Thyroid gland (tissue), 4 donors: ENCODE results near the gene CTCF. TPM values are rescaled to one million over a fixed set of nuclear protein-coding genes. Genes with fewer than 3 reads are reported as not detected.

ENCODE experiments used
- DNase-seq, 2 donors: peaks; one replicate each; pipeline ENCODE4 v3.0.0-alpha.2; 2019
- H3K27ac ChIP-seq, 3 donors: fragments of 200-600 bp; sonication (generic); 1 replicate in 2 of 3; 2 replicates in 1 of 3; pipeline ENCODE4 v1.5.1; 2016 to 2019; ENCODE audit warnings: mild to moderate bottlenecking in 1 of 3, moderate library complexity in 1 of 3
- H3K27me3 ChIP-seq: fragments of 200-600 bp; sonication (generic); one replicate; pipeline ENCODE4 v1.5.1; 2019
- H3K36me3 ChIP-seq, 2 donors: fragments of 200-600 bp; sonication (generic); one replicate each; pipeline ENCODE4 v1.5.1; 2016 to 2019
- H3K4me1 ChIP-seq, 2 donors: fragments of 200-600 bp; sonication (generic); one replicate each; pipeline ENCODE4 v1.5.1; 2017 to 2019
- H3K4me3 ChIP-seq, 3 donors: fragments of 200-600 bp; sonication (generic); replicated peaks in 1 of 3; 1 replicate in 2 of 3; 2 replicates in 1 of 3; pipeline ENCODE4 v1.5.1; 2016; ENCODE audit warnings: mild to moderate bottlenecking in 1 of 3
- H3K9me3 ChIP-seq: fragments of 200-600 bp; sonication (generic); one replicate; pipeline ENCODE4 v1.5.1; 2017
- POLR2A ChIP-seq, 2 donors: fragments of 450-650 bp; IDR thresholded peaks; one replicate each; pipeline ENCODE4 v1.6.1; 2017; ENCODE audit warnings: antibody characterized with exemption in 2 of 2, mild to moderate bottlenecking in 2 of 2, moderate library complexity in 1 of 2
- WGBS, 2 donors: methylation state at CpG; one replicate each; pipeline ENCODE4 v1.1.5; 2017; 5-methylcytosine and 5-hydroxymethylcytosine counted together
- intact Hi-C: fragments of 100-400 bp; cut with DNase I; formaldehyde crosslinking; loops from one replicate; pipeline ENCODE4 v1.15.1; 2023
- total RNA-seq, 4 donors: library from RNA; depleted of rRNA; stranded (reverse); fragments of >200 nt; gene quantifications; one replicate each; pipeline ENCODE4 v1.2.3, GENCODE V29; 2016
- TF ChIP-seq, protein P1 (sequence below), 6 experiments: fragments of 200-600 bp in 3 of 6; fragments of 450-650 bp in 3 of 6; sonication (generic) in 3 of 6; IDR thresholded peaks; one replicate each; pipeline ENCODE4 v1.5.1; 2016 to 2019; ENCODE audit warnings: antibody characterized with exemption in 6 of 6, mild to moderate bottlenecking in 2 of 6, inconsistent platforms in 1 of 6, moderate library complexity in 1 of 6

CTCF gene
- total RNA-seq, 4 donors from 2014 or later = 37.2 to 52.1 (median 47.2) TPM

DNA sequence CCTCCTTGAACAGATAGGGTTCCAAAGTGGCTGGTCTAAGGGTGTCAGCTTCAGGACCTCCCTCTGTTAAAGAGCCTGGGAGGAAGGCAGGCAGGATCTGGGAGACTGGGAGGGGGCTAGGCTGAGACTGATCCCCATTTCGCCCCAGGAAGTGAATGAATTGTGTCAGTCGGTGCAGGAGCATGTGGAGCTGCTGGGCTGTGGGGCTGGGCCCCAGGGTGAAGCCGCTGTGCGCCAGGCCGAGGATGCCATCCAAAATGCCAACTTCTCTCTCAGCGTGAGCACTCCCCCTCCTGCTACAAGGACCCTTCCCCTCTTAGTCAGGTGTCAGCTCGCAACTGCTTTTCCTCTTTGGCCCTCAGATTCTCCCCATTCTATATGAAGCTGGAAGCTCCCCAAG is 88.7 kb downstream of the CTCF start:
- intact Hi-C loops = no loop called here
- H3K4me3 ChIP-seq = no peak overlapping the region
- no peak for TF ChIP-seq POLR2A (IDR thresholded peaks at IDR 0.05)
- TF ChIP-seq, protein P1, sequence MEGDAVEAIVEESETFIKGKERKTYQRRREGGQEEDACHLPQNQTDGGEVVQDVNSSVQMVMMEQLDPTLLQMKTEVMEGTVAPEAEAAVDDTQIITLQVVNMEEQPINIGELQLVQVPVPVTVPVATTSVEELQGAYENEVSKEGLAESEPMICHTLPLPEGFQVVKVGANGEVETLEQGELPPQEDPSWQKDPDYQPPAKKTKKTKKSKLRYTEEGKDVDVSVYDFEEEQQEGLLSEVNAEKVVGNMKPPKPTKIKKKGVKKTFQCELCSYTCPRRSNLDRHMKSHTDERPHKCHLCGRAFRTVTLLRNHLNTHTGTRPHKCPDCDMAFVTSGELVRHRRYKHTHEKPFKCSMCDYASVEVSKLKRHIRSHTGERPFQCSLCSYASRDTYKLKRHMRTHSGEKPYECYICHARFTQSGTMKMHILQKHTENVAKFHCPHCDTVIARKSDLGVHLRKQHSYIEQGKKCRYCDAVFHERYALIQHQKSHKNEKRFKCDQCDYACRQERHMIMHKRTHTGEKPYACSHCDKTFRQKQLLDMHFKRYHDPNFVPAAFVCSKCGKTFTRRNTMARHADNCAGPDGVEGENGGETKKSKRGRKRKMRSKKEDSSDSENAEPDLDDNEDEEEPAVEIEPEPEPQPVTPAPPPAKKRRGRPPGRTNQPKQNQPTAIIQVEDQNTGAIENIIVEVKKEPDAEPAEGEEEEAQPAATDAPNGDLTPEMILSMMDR (IDR thresholded peaks at IDR 0.05) = no peak
- peaks cover 7 to 22% of the 10 kb centered on the region in 2 donors for H3K4me1 ChIP-seq
- H3K27ac ChIP-seq = no peak overlapping the region
- H3K36me3 ChIP-seq = no peaks in the 10 kb centered on the region
- no peaks in the 10 kb centered on the region for H3K9me3 ChIP-seq
- H3K27me3 ChIP-seq = peaks cover 27% of the 10 kb centered on the region
- no peak for DNase-seq
- WGBS, 2 donors = 89 to 94% methylated on average over 7 of the region's 7 CpGs

DNA sequence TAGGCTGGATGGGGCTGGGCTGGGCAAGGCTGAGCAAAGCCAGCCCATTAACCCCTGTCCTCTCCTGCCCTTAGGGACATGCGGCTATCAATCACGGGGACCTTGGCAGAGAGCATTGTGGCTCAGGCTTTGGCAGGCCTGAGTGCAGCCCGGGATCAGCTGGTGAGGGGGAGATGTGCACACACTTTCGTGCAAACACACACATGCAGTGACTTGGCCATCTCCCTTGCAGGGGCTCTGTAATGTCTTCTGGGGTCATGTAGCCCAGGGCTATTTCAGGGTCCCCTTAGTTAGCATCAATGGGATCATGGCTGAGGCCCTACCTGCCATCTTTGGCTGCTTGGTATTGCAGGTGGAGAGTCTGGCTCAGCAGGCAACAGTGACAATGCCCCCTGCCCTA is 89.5 kb downstream of the CTCF start:
- 68 to 91% methylated on average over 2 to 4 of the region's 4 CpGs for WGBS, 2 donors
- H3K4me1 ChIP-seq = peaks cover 7 to 22% of the 10 kb centered on the region in 2 donors
- DNase-seq = no peak
- intact Hi-C loops = no loop called here
- H3K9me3 ChIP-seq = no peaks in the 10 kb centered on the region
- peaks cover 27% of the 10 kb centered on the region for H3K27me3 ChIP-seq
- H3K27ac ChIP-seq = no peak overlapping the region
- TF ChIP-seq POLR2A (IDR thresholded peaks at IDR 0.05) = no peak
- TF ChIP-seq, protein P1 (IDR thresholded peaks at IDR 0.05) = no peak
- H3K36me3 ChIP-seq = no peaks in the 10 kb centered on the region
- no peak overlapping the region for H3K4me3 ChIP-seq

DNA sequence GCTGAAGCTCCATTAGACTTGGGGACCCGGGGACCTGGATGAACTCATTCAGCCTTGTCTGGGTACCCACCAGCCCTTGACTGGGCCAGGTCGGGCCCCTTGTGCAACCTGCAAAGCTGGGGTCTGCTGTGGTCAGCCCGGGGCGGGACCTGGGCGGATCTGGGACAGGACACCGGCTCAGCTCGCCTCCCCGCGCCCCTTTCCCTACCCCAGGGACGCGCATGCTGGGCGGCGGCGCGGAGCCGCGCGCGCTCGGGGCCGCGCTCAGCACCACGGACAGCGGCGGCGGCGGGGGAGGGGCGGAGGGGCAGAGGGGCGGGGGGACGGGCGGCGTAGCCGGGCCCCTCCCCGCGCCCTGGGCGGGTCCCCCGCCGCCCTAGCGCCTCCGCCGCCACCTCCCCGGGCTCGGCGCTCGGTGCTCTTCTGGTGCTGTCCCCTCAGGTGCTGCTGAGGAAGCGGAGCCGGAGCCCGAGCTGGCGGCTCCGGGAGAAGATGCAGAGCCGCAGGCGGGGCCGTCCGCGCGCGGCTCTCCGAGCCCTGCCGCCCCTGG is 90.3 kb downstream of the CTCF start:
- peaks cover 27% of the 10 kb centered on the region for H3K27me3 ChIP-seq
- WGBS, 2 donors = 0 to 43% methylated on average over 1 to 2 of the region's 59 CpGs
- H3K27ac ChIP-seq = no peak overlapping the region
- peak overlapping the region in 1 of 3 donors; percentile 17 for H3K4me3 ChIP-seq
- intact Hi-C loops = no loop called here
- no peaks in the 10 kb centered on the region for H3K9me3 ChIP-seq
- no peaks in the 10 kb centered on the region for H3K36me3 ChIP-seq
- no peak for DNase-seq
- peaks cover 7 to 22% of the 10 kb centered on the region in 2 donors for H3K4me1 ChIP-seq
- TF ChIP-seq POLR2A (IDR thresholded peaks at IDR 0.05) = no peak
- TF ChIP-seq, protein P1 (IDR thresholded peaks at IDR 0.05) = no peak

DNA sequence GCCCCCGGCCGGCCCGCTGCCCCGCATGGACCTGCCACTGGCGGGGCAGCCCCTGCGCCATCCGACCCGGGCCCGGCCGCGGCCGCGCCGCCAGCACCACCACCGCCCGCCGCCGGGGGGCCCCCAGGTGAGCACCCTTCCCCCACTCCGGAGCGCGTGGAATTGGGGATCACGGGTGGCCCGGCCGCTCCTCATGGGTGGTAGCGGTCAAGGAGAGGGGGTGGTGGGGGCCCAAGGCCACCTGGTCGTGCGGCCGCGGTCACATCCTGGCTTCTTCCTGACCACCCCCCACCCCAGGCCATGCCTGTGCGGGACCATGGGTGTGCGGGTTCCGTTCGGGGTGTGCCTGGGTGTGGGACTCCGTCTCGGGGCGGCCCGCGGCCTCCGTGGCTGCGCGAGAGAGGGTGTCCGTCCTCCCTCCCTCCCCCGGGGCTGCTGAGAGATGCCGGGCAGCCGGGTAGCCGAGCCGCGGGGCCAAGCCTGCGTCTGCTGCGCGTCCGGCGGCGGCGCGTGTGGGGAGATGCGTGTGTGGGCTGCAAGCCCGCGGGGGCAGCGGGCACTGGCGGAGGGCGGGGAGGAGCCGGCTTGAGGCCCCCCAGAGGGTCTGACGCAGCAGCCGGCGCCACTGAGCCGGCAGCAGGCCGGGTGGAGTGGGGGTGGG is 90.9 kb downstream of the CTCF start:
- no peak for DNase-seq
- TF ChIP-seq, protein P1 (IDR thresholded peaks at IDR 0.05) = peak in 3 of 6 experiments; percentile 19 to 27 (median 25)
- TF ChIP-seq POLR2A (IDR thresholded peaks at IDR 0.05) = no peak
- 0% methylated on average over 5 to 7 of the region's 68 CpGs for WGBS, 2 donors
- peaks cover 23% of the 10 kb centered on the region for H3K27me3 ChIP-seq
- no peaks in the 10 kb centered on the region for H3K36me3 ChIP-seq
- peak overlapping the region in 1 of 3 donors; percentile 17 for H3K4me3 ChIP-seq
- no peak overlapping the region for H3K27ac ChIP-seq
- H3K9me3 ChIP-seq = no peaks in the 10 kb centered on the region
- intact Hi-C loops = no loop called here
- peaks cover 7 to 19% of the 10 kb centered on the region in 2 donors for H3K4me1 ChIP-seq

DNA sequence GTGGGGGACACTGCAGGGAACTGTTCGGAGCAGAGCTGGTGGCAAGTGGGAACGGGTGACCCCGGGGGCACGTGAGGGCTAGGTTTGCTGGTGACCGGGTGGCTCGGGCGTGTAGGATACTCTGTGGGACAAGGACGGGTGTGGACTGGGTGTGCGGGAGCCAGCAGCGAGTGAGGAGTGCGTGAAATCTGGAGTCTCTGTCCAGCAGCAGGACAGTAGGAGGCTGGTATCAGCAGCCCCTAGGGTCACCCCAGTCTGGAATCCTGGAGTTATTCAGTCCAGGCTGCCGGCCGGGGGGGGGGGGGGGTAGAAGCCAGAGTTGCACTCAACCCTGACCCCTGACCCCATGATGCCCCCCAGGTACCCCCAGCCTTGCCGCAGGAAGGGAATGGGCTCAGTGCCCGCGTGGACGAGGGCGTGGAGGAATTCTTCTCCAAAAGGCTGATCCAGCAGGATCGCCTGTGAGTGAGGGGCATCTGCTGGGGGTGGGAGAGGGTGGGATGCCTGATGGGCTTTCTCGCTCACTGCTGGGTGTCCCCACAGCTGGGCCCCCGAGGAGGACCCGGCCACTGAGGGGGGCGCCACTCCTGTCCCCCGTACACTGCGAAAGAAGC is 91.6 kb downstream of the CTCF start:
- no peaks in the 10 kb centered on the region for H3K36me3 ChIP-seq
- peaks cover 16% of the 10 kb centered on the region for H3K27me3 ChIP-seq
- H3K9me3 ChIP-seq = no peaks in the 10 kb centered on the region
- TF ChIP-seq, protein P1 (IDR thresholded peaks at IDR 0.05) = no peak
- TF ChIP-seq POLR2A (IDR thresholded peaks at IDR 0.05) = no peak
- no peak for DNase-seq
- WGBS, 2 donors = 14 to 37% methylated on average over 10 to 13 of the region's 25 CpGs
- intact Hi-C loops = no loop called here
- no peak overlapping the region for H3K27ac ChIP-seq
- H3K4me1 ChIP-seq = peaks cover 7 to 19% of the 10 kb centered on the region in 2 donors
- no peak overlapping the region for H3K4me3 ChIP-seq
